Activated CD4-positive, CD25-positive, alpha-beta regulatory T cell treated with anti-CD3 and anti-CD28 coated beads, Interleukin-2, amount 50 U/mL, for 24 hours (primary cell): ENCODE results near the gene TMCC1.

Source experiments
- ATAC-seq, 2 donors: fragments of 150-1000 bp; cut with Tn5 transposase; one replicate each; pipeline ENCODE4 v1.10.0; 2021; ENCODE audit warnings: mild to moderate bottlenecking in 1 of 2, moderate library complexity in 1 of 2

Gene TMCC1

GRCh38 chr3:129608087-129608935, 285.2 kb downstream of the TMCC1 start:
- no peak for ATAC-seq

- no peak for ATAC-seq
These were observed 286.0 kb downstream of the TMCC1 start for GRCh38 chr3:129607391-129608068.

- peak; percentile 50 to 54 for ATAC-seq
These were observed 286.7 kb downstream of the TMCC1 start, which contains the start of gene PLXND1 for GRCh38 chr3:129606636-129607390. Gene PLXND1, minus strand, starts transcription at chr3:129606676. Its CDS starts 37 bp downstream, at chr3:129606639.

GRCh38 chr3:129605922-129606635, 287.4 kb downstream of the TMCC1 start:
- ATAC-seq: peak; percentile 11 to 13

- ATAC-seq: peak; percentile 52 to 55
These were observed 288.1 kb downstream of the TMCC1 start for GRCh38 chr3:129605203-129605921.

- no peak for ATAC-seq
These were observed 288.7 kb downstream of the TMCC1 start for GRCh38 chr3:129604767-129605166.

- no peak for ATAC-seq
These were observed 289.3 kb downstream of the TMCC1 start for GRCh38 chr3:129603991-129604749.

GRCh38 chr3:129603561-129603942, 290.0 kb downstream of the TMCC1 start:
- ATAC-seq: no peak

GRCh38 chr3:129602730-129603560, 290.6 kb downstream of the TMCC1 start:
- ATAC-seq: no peak

GRCh38 chr3:129602309-129602708, 291.2 kb downstream of the TMCC1 start:
- no peak for ATAC-seq

- ATAC-seq: no peak
These were observed 291.8 kb downstream of the TMCC1 start for GRCh38 chr3:129601713-129602112.

- no peak for ATAC-seq
These were observed 293.2 kb downstream of the TMCC1 start for GRCh38 chr3:129600348-129600747.

- ATAC-seq: no peak
These were observed 293.9 kb downstream of the TMCC1 start for GRCh38 chr3:129599607-129600006.

- ATAC-seq: no peak
These were observed 294.4 kb downstream of the TMCC1 start for GRCh38 chr3:129599073-129599472.

- no peak for ATAC-seq
These were observed 295.0 kb downstream of the TMCC1 start for GRCh38 chr3:129598484-129598883.

GRCh38 chr3:129598000-129598381, 295.5 kb downstream of the TMCC1 start:
- ATAC-seq: no peak
